Skeletal muscle satellite cell (primary cell): ENCODE measurements around the gene SEL1L.
A peak's percentile ranks its signal among the peaks of the same experiment; 100 is the strongest.
"Not testable (repeated sequence)": the region's sequence is repeated elsewhere in the genome, so short reads cannot be mapped to it uniquely, and the experiment has no call there.

Experiments used
- H3K27me3 ChIP-seq: 2 replicates; pipeline ENCODE4 v1.7.0; 2013; ENCODE audit warnings: low read length; ENCODE audit not compliant: control insufficient read depth, insufficient read depth
- H3K36me3 ChIP-seq: 2 replicates; pipeline ENCODE4 v1.7.0; 2013; ENCODE audit warnings: mild to moderate bottlenecking, control low read depth, low read length; ENCODE audit not compliant: insufficient read depth
- H3K4me1 ChIP-seq: 2 replicates; pipeline ENCODE4 v1.7.0; 2013; ENCODE audit warnings: low read length; ENCODE audit not compliant: control insufficient read depth, insufficient read depth
- H3K4me2 ChIP-seq: 2 replicates; pipeline ENCODE4 v1.7.0; 2013; ENCODE audit warnings: mild to moderate bottlenecking, low read length
- H3K4me3 ChIP-seq: 2 replicates; pipeline ENCODE4 v1.7.0; 2013; ENCODE audit warnings: low read length
- H3K9ac ChIP-seq: 2 replicates; pipeline ENCODE4 v1.7.0; 2013; ENCODE audit warnings: mild to moderate bottlenecking, low read depth, low read length, moderate library complexity
- H3K9me3 ChIP-seq: replicated peaks from 2 replicates; pipeline ENCODE4 v1.7.0; 2013; ENCODE audit warnings: mild to moderate bottlenecking, control low read depth, low read length

SEL1L gene

GRCh38 chr14:81555051-81555450 is 21.4 kb upstream of the SEL1L start:
- Histone ChIP-seq H3K4me1 (no peaks in the 10 kb centered on the region), H3K9me3 (no peaks in the 10 kb centered on the region), H3K36me3 (no peaks in the 10 kb centered on the region), H3K4me2 (no peak overlapping the region), H3K27me3 (no peaks in the 10 kb centered on the region), H3K4me3 (no peak overlapping the region), H3K9ac (no peak overlapping the region)

GRCh38 chr14:81551471-81551870 is 17.8 kb upstream of the SEL1L start:
- Histone ChIP-seq H3K9ac (no peak overlapping the region), H3K4me2 (no peak overlapping the region)

GRCh38 chr14:81550001-81550637 is 16.5 kb upstream of the SEL1L start:
- no peaks in the 10 kb centered on the region for H3K4me1 ChIP-seq
- no peak overlapping the region for H3K4me2 ChIP-seq
- no peak overlapping the region for H3K9ac ChIP-seq
- H3K27me3 ChIP-seq, result no peaks in the 10 kb centered on the region
- H3K36me3 ChIP-seq, result no peaks in the 10 kb centered on the region
- H3K4me3 ChIP-seq, result no peak overlapping the region
- no peaks in the 10 kb centered on the region for H3K9me3 ChIP-seq

More at GRCh38 chr14:81551471-81551870, 17.8 kb upstream of the SEL1L start:
- Histone ChIP-seq H3K36me3 (no peaks in the 10 kb centered on the region), H3K4me1 (no peaks in the 10 kb centered on the region), H3K27me3 (no peaks in the 10 kb centered on the region), H3K9me3 (no peaks in the 10 kb centered on the region), H3K4me3 (no peak overlapping the region)

GRCh38 chr14:81541206-81541605 is 7.6 kb upstream of the SEL1L start:
- not testable (repeated sequence) for H3K36me3 ChIP-seq, H3K4me1 ChIP-seq, H3K9me3 ChIP-seq, H3K4me3 ChIP-seq, H3K4me2 ChIP-seq, H3K27me3 ChIP-seq, H3K9ac ChIP-seq

- peaks cover 3% of the 10 kb centered on the region for H3K36me3 ChIP-seq
- no peaks in the 10 kb centered on the region for H3K9me3 ChIP-seq
- H3K9ac ChIP-seq, result no peak overlapping the region
- H3K4me2 ChIP-seq, result no peak overlapping the region
- H3K27me3 ChIP-seq, result no peaks in the 10 kb centered on the region
- peaks cover 7% of the 10 kb centered on the region for H3K4me1 ChIP-seq
- H3K4me3 ChIP-seq, result no peak overlapping the region
Observed at GRCh38 chr14:81537193-81537592, 3.5 kb upstream of the SEL1L start.

- Histone ChIP-seq H3K27me3 (no peaks in the 10 kb centered on the region), H3K4me1 (peaks cover 8% of the 10 kb centered on the region), H3K9me3 (no peaks in the 10 kb centered on the region)
Observed at GRCh38 chr14:81536241-81536771, 2.7 kb upstream of the SEL1L start.

GRCh38 chr14:81535396-81536164 is 1.9 kb upstream of the SEL1L start:
- H3K4me3 ChIP-seq, result no peak overlapping the region
- no peaks in the 10 kb centered on the region for H3K9me3 ChIP-seq
- peaks cover 8% of the 10 kb centered on the region for H3K4me1 ChIP-seq
- peaks cover 8% of the 10 kb centered on the region for H3K36me3 ChIP-seq
- no peaks in the 10 kb centered on the region for H3K27me3 ChIP-seq
- H3K9ac ChIP-seq, result no peak overlapping the region
- no peak overlapping the region for H3K4me2 ChIP-seq

More at GRCh38 chr14:81536241-81536771, 2.7 kb upstream of the SEL1L start:
- H3K36me3 ChIP-seq, result peaks cover 8% of the 10 kb centered on the region
- no peak overlapping the region for H3K4me3 ChIP-seq
- no peak overlapping the region for H3K9ac ChIP-seq
- H3K4me2 ChIP-seq, result no peak overlapping the region

GRCh38 chr14:81534510-81535074 is 939 bp upstream of the SEL1L start:
- Histone ChIP-seq H3K27me3 (no peaks in the 10 kb centered on the region), H3K36me3 (peaks cover 8% of the 10 kb centered on the region), H3K4me3 (no peak overlapping the region), H3K4me1 (peaks cover 8% of the 10 kb centered on the region), H3K4me2 (peak overlapping the region; percentile 49), H3K9me3 (no peaks in the 10 kb centered on the region), H3K9ac (no peak overlapping the region)

- H3K4me3 ChIP-seq, result peak overlapping the region; percentile 93
Observed at GRCh38 chr14:81533212-81533535, 479 bp downstream of the SEL1L start.

GRCh38 chr14:81529391-81529790 is 4.3 kb downstream of the SEL1L start:
- Histone ChIP-seq H3K4me3 (no peak overlapping the region), H3K4me1 (peaks cover 8% of the 10 kb centered on the region), H3K4me2 (no peak overlapping the region), H3K36me3 (peaks cover 11% of the 10 kb centered on the region), H3K9ac (no peak overlapping the region), H3K27me3 (no peaks in the 10 kb centered on the region), H3K9me3 (no peaks in the 10 kb centered on the region)

More at GRCh38 chr14:81533212-81533535, 479 bp downstream of the SEL1L start:
- peaks cover 8% of the 10 kb centered on the region for H3K4me1 ChIP-seq
- peak overlapping the region; percentile 92 for H3K4me2 ChIP-seq
- H3K36me3 ChIP-seq, result peaks cover 8% of the 10 kb centered on the region
- H3K27me3 ChIP-seq, result no peaks in the 10 kb centered on the region
- H3K9ac ChIP-seq, result peak overlapping the region; percentile 92
- H3K9me3 ChIP-seq, result no peaks in the 10 kb centered on the region

- peaks cover 22% of the 10 kb centered on the region for H3K36me3 ChIP-seq
- no peaks in the 10 kb centered on the region for H3K9me3 ChIP-seq
- H3K9ac ChIP-seq, result no peak overlapping the region
- H3K4me1 ChIP-seq, result no peaks in the 10 kb centered on the region
- no peak overlapping the region for H3K4me2 ChIP-seq
- no peak overlapping the region for H3K4me3 ChIP-seq
- no peaks in the 10 kb centered on the region for H3K27me3 ChIP-seq
Observed at GRCh38 chr14:81525129-81525528, 8.5 kb downstream of the SEL1L start.
